IPS-NIHi11 (cell line): ENCODE measurements around the gene USP43.

Experiments
- DNase-seq: peaks from one replicate; pipeline ENCODE4 v3.0.0; 2012; ENCODE audit warnings: mixed read lengths, low spot score

The USP43 gene

GRCh38 chr17:9703781-9704082 is 58.4 kb downstream of the USP43 start:
- no peak for DNase-seq

- DNase-seq = no peak
Observed at GRCh38 chr17:9705745-9706144, 60.4 kb downstream of the USP43 start.

GRCh38 chr17:9707948-9708347 is 62.6 kb downstream of the USP43 start:
- DNase-seq = no peak

- DNase-seq = no peak
Observed at GRCh38 chr17:9714801-9715200, 69.5 kb downstream of the USP43 start.

GRCh38 chr17:9715503-9716016 is 70.2 kb downstream of the USP43 start:
- no peak for DNase-seq

- no peak for DNase-seq
Observed at GRCh38 chr17:9725575-9725974, 80.3 kb downstream of the USP43 start.

GRCh38 chr17:9726291-9726690 is 81.0 kb downstream of the USP43 start:
- no peak for DNase-seq

- DNase-seq = no peak
Observed at GRCh38 chr17:9728005-9728404, 82.7 kb downstream of the USP43 start.

GRCh38 chr17:9728564-9728963 is 83.2 kb downstream of the USP43 start:
- no peak for DNase-seq

GRCh38 chr17:9729034-9729650 is 83.8 kb downstream of the USP43 start:
- DNase-seq = peak; percentile 80

GRCh38 chr17:9729735-9730420 is 84.6 kb downstream of the USP43 start:
- no peak for DNase-seq

- DNase-seq = no peak
Observed at GRCh38 chr17:9750524-9750923, 105.2 kb downstream of the USP43 start.

- no peak for DNase-seq
Observed at GRCh38 chr17:9755083-9755482, 109.8 kb downstream of the USP43 start.

- no peak for DNase-seq
Observed at GRCh38 chr17:9760266-9760665, 114.9 kb downstream of the USP43 start.

GRCh38 chr17:9763643-9764042 is 118.3 kb downstream of the USP43 start:
- no peak for DNase-seq

GRCh38 chr17:9765322-9765721 is 120.0 kb downstream of the USP43 start:
- no peak for DNase-seq

- DNase-seq = no peak
Observed at GRCh38 chr17:9766970-9767369, 121.7 kb downstream of the USP43 start.

- DNase-seq = no peak
Observed at GRCh38 chr17:9767432-9767991, 122.2 kb downstream of the USP43 start.

- peak; percentile 56 for DNase-seq
Observed at GRCh38 chr17:9768381-9768934, 123.1 kb downstream of the USP43 start.

GRCh38 chr17:9769036-9769695 is 123.8 kb downstream of the USP43 start:
- no peak for DNase-seq

- no peak for DNase-seq
Observed at GRCh38 chr17:9771465-9771864, 126.1 kb downstream of the USP43 start.

GRCh38 chr17:9772658-9773057 is 127.3 kb downstream of the USP43 start:
- no peak for DNase-seq

- no peak for DNase-seq
Observed at GRCh38 chr17:9776911-9777310, 131.6 kb downstream of the USP43 start.
